ENCODE results near the gene MMP17. TPM values are rescaled to one million over a fixed set of nuclear protein-coding genes. Genes with fewer than 3 reads are reported as not detected.

Gene MMP17
- total RNA-seq, 2 donors from 2014 or later = 4.6 to 12.1 TPM

- ATAC-seq (ENCODE audit: insufficient number of reproducible peaks, low FRiP score, low read depth) = no peak
- Histone ChIP-seq H3K27me3 (replicated peaks; ENCODE audit: insufficient read depth) (no peaks in the 10 kb centered on the region), H3K9me3 (no peaks in the 10 kb centered on the region), H3K4me1 (ENCODE audit: control insufficient read depth in 1 of 2, low read depth in 2 of 2) (no peaks in the 10 kb centered on the region), H3K36me3 (no peaks in the 10 kb centered on the region), H3K4me3 (no peak overlapping the region), H3K27ac (no peak overlapping the region)
- DNase-seq (ENCODE audit: low spot score) = no peak
- no peak for TF ChIP-seq CTCF (IDR thresholded peaks at IDR 0.05)
These were observed 12.6 kb downstream of the MMP17 start for GRCh38 chr12:131840643-131841416.

DNA sequence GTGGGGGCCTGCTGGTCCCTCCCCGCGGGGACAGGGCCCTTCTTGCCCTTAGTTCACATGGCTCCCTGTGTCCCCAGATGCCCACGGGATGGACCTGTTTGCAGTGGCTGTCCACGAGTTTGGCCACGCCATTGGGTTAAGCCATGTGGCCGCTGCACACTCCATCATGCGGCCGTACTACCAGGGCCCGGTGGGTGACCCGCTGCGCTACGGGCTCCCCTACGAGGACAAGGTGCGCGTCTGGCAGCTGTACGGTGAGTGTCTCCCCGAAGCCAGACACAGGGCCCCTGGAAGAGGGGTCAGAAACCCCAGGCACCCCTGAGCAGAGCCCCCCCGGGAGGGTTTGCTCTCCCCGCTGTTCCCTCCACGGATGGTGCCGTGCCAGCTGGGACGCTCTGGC is 13.4 kb downstream of the MMP17 start:
- DNase-seq (ENCODE audit: low spot score) = no peak
- no peaks in the 10 kb centered on the region for H3K36me3 ChIP-seq
- no peak overlapping the region for H3K4me3 ChIP-seq
- ATAC-seq (ENCODE audit: insufficient number of reproducible peaks, low FRiP score, low read depth) = no peak
- no peaks in the 10 kb centered on the region for H3K9me3 ChIP-seq
- no peaks in the 10 kb centered on the region for H3K4me1 ChIP-seq (ENCODE audit: control insufficient read depth in 1 of 2, low read depth in 2 of 2)
- no peaks in the 10 kb centered on the region for H3K27me3 ChIP-seq (replicated peaks; ENCODE audit: insufficient read depth)
- H3K27ac ChIP-seq = no peak overlapping the region
- no peak for TF ChIP-seq CTCF (IDR thresholded peaks at IDR 0.05)

GRCh38 chr12:131842169-131842568 is 14.0 kb downstream of the MMP17 start:
- no peaks in the 10 kb centered on the region for H3K36me3 ChIP-seq

DNA sequence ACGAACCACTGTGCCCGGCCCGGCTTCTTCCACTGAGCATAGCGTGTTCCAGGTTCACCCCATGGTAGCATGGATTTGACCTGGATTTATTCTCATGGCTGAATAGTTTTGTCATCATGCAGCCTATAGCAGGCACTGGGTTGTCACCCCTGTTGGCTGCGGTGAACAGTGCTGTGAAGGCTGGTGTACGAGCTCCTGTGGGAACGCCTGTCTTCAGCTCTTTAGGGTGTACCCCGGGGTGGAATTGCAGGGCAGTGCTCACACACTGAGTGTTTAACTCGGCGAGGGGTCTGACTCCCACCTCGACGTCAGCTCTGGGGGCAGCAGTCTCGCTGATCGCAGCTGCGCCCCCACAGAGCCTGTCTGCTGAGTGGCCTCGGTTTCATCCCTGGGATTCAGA is 15.3 kb downstream of the MMP17 start:
- Histone ChIP-seq H3K4me3 (no peak overlapping the region), H3K36me3 (no peaks in the 10 kb centered on the region), H3K27me3 (replicated peaks; ENCODE audit: insufficient read depth) (no peaks in the 10 kb centered on the region), H3K27ac (no peak overlapping the region), H3K9me3 (no peaks in the 10 kb centered on the region), H3K4me1 (ENCODE audit: control insufficient read depth in 1 of 2, low read depth in 2 of 2) (no peaks in the 10 kb centered on the region)
- ATAC-seq (ENCODE audit: insufficient number of reproducible peaks, low FRiP score, low read depth) (no peak), DNase-seq (ENCODE audit: low spot score) (no peak)
- no peak for TF ChIP-seq CTCF (IDR thresholded peaks at IDR 0.05)

More at GRCh38 chr12:131842169-131842568, 14.0 kb downstream of the MMP17 start:
- no peak for TF ChIP-seq CTCF (IDR thresholded peaks at IDR 0.05)
- no peaks in the 10 kb centered on the region for H3K4me1 ChIP-seq (ENCODE audit: control insufficient read depth in 1 of 2, low read depth in 2 of 2)
- no peaks in the 10 kb centered on the region for H3K27me3 ChIP-seq (replicated peaks; ENCODE audit: insufficient read depth)
- no peak for ATAC-seq (ENCODE audit: insufficient number of reproducible peaks, low FRiP score, low read depth)
- no peak for DNase-seq (ENCODE audit: low spot score)
- no peak overlapping the region for H3K4me3 ChIP-seq
- no peaks in the 10 kb centered on the region for H3K9me3 ChIP-seq
- H3K27ac ChIP-seq = no peak overlapping the region

- Histone ChIP-seq H3K27ac (no peak overlapping the region), H3K36me3 (no peaks in the 10 kb centered on the region), H3K4me1 (ENCODE audit: control insufficient read depth in 1 of 2, low read depth in 2 of 2) (no peaks in the 10 kb centered on the region), H3K9me3 (no peaks in the 10 kb centered on the region), H3K27me3 (replicated peaks; ENCODE audit: insufficient read depth) (no peaks in the 10 kb centered on the region), H3K4me3 (no peak overlapping the region)
- DNase-seq (ENCODE audit: low spot score) = no peak
- no peak for TF ChIP-seq CTCF (IDR thresholded peaks at IDR 0.05)
- ATAC-seq (ENCODE audit: insufficient number of reproducible peaks, low FRiP score, low read depth) = no peak
These were observed 15.9 kb downstream of the MMP17 start for GRCh38 chr12:131844140-131844539.
